HK-2 (cell line): ENCODE measurements around the gene PLA2G3.

Experiments
- DNase-seq: peaks from one replicate; pipeline ENCODE4 v3.0.0-alpha.2; 2018; ENCODE audit not compliant: unreplicated experiment

PLA2G3 gene

GRCh38 chr22:31148488-31148887 lies 8.2 kb upstream of the PLA2G3 start:
- no peak for DNase-seq

GRCh38 chr22:31144223-31144622 lies 3.9 kb upstream of the PLA2G3 start:
- no peak for DNase-seq

GRCh38 chr22:31143537-31143936 lies 3.2 kb upstream of the PLA2G3 start:
- DNase-seq = no peak

GRCh38 chr22:31143038-31143437 lies 2.7 kb upstream of the PLA2G3 start:
- DNase-seq = no peak

GRCh38 chr22:31142285-31142684 lies 2.0 kb upstream of the PLA2G3 start:
- DNase-seq = no peak

GRCh38 chr22:31141551-31141950 lies 1.2 kb upstream of the PLA2G3 start:
- DNase-seq = no peak

- no peak for DNase-seq
These were observed 438 bp upstream of the PLA2G3 start for GRCh38 chr22:31140746-31141145.

- no peak for DNase-seq
These were observed 1.2 kb downstream of the PLA2G3 start for GRCh38 chr22:31139066-31139465.

GRCh38 chr22:31138126-31138525 lies 2.2 kb downstream of the PLA2G3 start:
- DNase-seq = no peak

GRCh38 chr22:31137721-31138120 lies 2.6 kb downstream of the PLA2G3 start:
- no peak for DNase-seq

- DNase-seq = no peak
These were observed 3.6 kb downstream of the PLA2G3 start for GRCh38 chr22:31136711-31137110.

GRCh38 chr22:31136155-31136554 lies 4.2 kb downstream of the PLA2G3 start:
- DNase-seq = no peak

GRCh38 chr22:31135706-31136105 lies 4.6 kb downstream of the PLA2G3 start:
- DNase-seq = no peak

GRCh38 chr22:31134688-31135087 lies 5.6 kb downstream of the PLA2G3 start:
- no peak for DNase-seq

- DNase-seq = no peak
These were observed 6.4 kb downstream of the PLA2G3 start for GRCh38 chr22:31133911-31134310.

- DNase-seq = no peak
These were observed 9.4 kb downstream of the PLA2G3 start for GRCh38 chr22:31130873-31131272.

- DNase-seq = no peak
These were observed 12.2 kb downstream of the PLA2G3 start for GRCh38 chr22:31128156-31128555.

GRCh38 chr22:31127181-31127772 lies 13.0 kb downstream of the PLA2G3 start:
- DNase-seq = no peak

- no peak for DNase-seq
These were observed 13.5 kb downstream of the PLA2G3 start for GRCh38 chr22:31126869-31127175.

GRCh38 chr22:31126128-31126868 lies 14.0 kb downstream of the PLA2G3 start:
- no peak for DNase-seq

- DNase-seq = no peak
These were observed 14.7 kb downstream of the PLA2G3 start for GRCh38 chr22:31125521-31126117.

GRCh38 chr22:31124811-31125465 lies 15.4 kb downstream of the PLA2G3 start:
- DNase-seq = no peak

GRCh38 chr22:31124290-31124689 lies 16.0 kb downstream of the PLA2G3 start:
- no peak for DNase-seq
